Choroid plexus epithelial cell (primary cell): Measurements from ENCODE around the gene STT3B.
A peak's percentile ranks its signal among the peaks of the same experiment; 100 is the strongest.

Experiments
- DNase-seq: peaks from one replicate; pipeline ENCODE4 v3.0.0-alpha.2; 2010; ENCODE audit warnings: low read depth
- H3K4me3 ChIP-seq: 2 replicates; pipeline ENCODE4 v1.5.1; 2011; ENCODE audit warnings: low read depth, mild to moderate bottlenecking, control low read depth, low read length, moderate library complexity
- TF ChIP-seq, protein P1 (sequence below): conservative IDR thresholded peaks from 2 replicates; pipeline ENCODE4 v1.5.1; 2011; ENCODE audit warnings: low read depth, mild to moderate bottlenecking, control low read depth, inconsistent platforms, low read length, moderate library complexity

The STT3B gene

DNA sequence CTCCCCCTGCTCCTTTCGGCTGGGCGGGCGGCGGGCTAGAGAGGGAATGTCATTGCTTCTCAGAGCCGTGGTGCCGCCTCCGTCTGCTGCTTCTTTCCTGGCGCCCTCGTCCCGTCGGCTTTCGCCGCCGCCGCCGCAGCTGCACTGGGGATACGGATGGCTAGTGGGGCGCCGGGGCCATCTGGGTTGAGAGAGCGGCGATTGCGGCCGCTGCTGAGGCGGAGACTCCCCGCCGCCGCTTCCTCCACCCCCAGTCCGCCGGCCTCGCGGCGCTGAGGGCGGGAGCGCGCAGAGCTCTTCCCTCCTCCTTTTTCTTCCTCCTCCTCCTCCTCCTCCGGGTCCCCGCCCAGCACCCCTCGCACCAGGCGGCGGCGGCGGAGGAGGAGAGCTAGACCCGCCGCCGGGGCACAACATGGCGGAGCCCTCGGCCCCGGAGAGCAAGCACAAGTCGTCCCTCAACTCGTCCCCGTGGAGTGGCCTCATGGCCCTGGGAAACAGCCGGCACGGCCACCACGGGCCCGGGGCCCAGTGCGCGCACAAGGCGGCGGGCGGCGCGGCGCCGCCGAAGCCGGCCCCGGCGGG, at the start of gene STT3B:
Gene STT3B (plus strand): TSS at position 339 of the 582 bp plus-strand sequence. CDS start 74 bp downstream, at position 413.
- TF ChIP-seq, protein P1, sequence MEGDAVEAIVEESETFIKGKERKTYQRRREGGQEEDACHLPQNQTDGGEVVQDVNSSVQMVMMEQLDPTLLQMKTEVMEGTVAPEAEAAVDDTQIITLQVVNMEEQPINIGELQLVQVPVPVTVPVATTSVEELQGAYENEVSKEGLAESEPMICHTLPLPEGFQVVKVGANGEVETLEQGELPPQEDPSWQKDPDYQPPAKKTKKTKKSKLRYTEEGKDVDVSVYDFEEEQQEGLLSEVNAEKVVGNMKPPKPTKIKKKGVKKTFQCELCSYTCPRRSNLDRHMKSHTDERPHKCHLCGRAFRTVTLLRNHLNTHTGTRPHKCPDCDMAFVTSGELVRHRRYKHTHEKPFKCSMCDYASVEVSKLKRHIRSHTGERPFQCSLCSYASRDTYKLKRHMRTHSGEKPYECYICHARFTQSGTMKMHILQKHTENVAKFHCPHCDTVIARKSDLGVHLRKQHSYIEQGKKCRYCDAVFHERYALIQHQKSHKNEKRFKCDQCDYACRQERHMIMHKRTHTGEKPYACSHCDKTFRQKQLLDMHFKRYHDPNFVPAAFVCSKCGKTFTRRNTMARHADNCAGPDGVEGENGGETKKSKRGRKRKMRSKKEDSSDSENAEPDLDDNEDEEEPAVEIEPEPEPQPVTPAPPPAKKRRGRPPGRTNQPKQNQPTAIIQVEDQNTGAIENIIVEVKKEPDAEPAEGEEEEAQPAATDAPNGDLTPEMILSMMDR: no peak
- peak within 1 kb of the TSS; percentile 85 for H3K4me3 ChIP-seq
- DNase-seq: peak; percentile 84

DNA sequence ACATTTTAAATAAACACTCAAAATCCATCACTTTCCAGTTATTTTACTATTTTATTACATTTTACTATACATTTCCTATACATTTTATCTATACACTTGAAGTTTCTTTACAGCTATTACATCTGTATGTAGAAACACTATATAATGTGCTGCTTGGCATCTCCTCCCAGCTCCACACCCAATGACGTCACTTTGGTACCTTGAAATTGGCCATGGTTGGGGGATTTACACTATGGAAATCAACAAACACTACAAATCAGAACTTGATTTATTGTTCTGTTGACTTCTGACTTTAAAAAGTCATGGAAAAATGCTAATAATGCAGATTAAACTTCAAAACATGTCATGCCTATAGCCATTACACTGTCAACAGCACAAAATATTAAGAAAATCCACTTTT, 48.9 kb upstream of the STT3B start:
- no peak for DNase-seq
- H3K4me3 ChIP-seq: no peak overlapping the region
- TF ChIP-seq, protein P1: no peak

DNA sequence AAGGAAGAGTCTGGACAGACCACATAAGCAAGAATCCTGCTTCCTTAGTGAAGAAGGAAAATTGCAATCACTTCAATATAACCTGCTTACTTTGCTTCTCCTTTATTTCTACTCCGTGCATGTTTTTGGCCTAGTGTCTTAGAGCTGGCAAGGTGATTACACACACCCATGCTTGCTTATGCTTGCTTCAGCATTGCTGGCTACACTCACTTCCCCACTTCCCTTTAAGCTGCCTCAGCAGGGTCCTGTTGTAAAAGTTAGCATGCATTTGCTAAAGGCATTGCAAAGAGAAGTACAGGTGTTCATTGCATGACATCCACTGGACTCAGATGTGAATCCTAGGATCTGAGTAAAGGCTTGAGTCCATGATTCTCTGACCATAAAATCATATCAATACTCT, 47.5 kb upstream of the STT3B start:
- TF ChIP-seq, protein P1: no peak
- no peak for DNase-seq
- no peak overlapping the region for H3K4me3 ChIP-seq

DNA sequence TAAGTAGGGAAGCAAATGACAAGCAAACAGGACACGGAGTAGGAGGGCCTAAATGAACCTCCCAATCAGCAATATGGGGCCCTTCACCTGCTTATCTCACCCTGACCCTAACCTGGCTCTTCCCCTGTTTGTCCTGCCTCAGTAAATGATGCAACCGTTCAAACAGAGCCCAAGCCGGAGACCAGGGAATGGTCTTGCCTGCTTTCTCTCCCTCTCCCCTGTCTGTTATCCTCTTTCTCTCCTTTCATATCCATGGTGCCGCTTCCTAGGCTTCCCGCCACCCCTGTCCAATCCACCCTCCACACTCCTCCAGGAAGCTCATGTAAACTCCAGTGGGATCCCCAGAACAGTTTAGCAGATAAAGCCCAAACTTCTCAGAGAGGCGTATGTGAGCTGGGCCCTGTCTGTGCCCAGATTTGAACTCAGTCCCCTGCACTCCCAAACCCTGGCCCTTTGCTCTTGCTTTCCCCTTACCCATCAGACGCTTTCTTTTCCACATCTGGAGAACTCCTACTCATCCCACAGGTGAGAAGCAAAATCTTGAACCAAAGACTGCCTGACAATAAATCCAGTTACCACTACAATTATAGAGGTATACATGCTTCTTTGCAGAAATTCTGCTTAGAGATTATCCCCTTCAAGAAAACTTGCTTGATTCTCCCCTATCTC, 45.7 kb upstream of the STT3B start:
- DNase-seq: no peak
- no peak overlapping the region for H3K4me3 ChIP-seq
- TF ChIP-seq, protein P1: no peak

DNA sequence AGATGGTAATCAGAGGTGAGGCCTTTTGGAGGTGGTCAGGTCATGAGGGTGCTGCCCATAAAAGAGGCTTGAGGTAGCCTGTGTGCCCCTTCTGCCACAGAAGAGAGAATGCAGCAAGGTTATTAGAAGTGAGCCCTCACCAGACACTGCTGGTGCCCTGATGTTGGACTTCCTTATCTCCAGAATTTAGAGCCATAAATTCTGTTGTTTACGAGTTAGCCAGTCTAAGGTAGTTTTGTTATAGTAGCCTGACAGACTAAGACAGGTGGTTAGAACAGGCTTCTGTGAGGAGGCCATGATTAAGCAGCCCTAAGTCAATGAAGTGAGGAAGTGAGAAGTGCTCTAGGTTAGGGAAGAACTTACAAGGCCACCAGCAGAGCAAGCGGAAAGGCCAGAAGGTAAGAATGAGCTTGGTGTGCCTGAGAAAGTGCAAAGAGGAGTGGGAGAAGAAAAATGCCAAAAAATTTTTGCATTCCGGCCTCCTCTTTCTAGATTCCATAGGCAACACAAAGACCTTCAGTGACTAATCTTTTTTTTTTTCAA, 44.2 kb upstream of the STT3B start:
- no peak for DNase-seq
- no peak overlapping the region for H3K4me3 ChIP-seq
- TF ChIP-seq, protein P1: no peak

DNA sequence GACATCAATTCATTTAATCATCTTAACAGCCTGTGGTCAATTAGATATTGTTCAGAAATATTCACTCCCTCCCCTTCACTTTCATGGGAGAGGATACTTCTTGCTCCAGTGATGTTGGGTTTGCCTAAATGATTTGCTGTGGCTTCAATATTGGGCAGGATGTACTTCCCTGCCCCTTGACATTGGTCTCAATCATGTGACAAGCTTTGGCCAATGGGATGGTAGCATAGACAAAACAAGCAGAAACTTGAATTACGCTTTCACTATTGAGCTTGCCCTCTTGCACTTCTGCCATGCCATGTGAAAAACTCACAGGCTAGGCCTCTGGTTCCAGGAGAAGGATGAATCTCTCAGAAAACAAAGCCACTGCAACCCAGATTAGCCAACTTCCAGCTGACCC, 42.2 kb upstream of the STT3B start:
- no peak overlapping the region for H3K4me3 ChIP-seq
- DNase-seq: no peak
- TF ChIP-seq, protein P1: no peak
